ENCODE measurements around the gene PTPRD.

Gene PTPRD

GRCh38 chr9:9621355-9621940, 991.4 kb downstream of the PTPRD start:
- Histone ChIP-seq H3K36me3 (ENCODE audit: control insufficient read depth, low read depth, low read length) (no peaks in the 10 kb centered on the region), H3K4me1 (ENCODE audit: control insufficient read depth, low read depth, low read length) (peaks cover 4% of the 10 kb centered on the region), H3K9ac (ENCODE audit: low read length) (no peak overlapping the region), H3K27me3 (ENCODE audit: control insufficient read depth, insufficient read depth, low read length) (no peaks in the 10 kb centered on the region), H3K9me3 (ENCODE audit: control insufficient read depth, low read depth, low read length) (no peaks in the 10 kb centered on the region), H3K4me3 (ENCODE audit: low read length) (no peak overlapping the region), H3K27ac (ENCODE audit: low read length) (no peak overlapping the region)

DNA sequence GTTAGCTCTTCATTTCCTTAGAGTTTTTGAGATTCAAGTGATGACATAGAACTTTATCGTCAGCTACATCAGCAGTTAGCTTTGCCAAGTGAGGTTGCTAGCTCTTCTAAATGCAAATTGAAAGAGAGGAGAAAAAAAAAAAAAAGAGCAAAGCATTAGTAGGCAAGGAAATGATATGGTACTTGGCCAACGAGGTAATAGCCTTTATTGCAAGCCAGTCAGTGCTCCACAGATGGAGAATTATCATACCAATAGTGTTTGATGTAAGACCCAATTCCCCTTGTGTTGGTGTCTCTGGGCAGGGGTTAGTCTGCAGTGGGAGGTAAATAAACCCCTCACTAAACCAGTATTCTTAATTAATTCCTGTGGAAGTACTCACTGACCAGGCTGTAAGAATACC, 992.1 kb downstream of the PTPRD start:
- Histone ChIP-seq H3K27me3 (ENCODE audit: control insufficient read depth, insufficient read depth, low read length) (no peaks in the 10 kb centered on the region), H3K4me3 (ENCODE audit: low read length) (no peak overlapping the region), H3K36me3 (ENCODE audit: control insufficient read depth, low read depth, low read length) (no peaks in the 10 kb centered on the region), H3K27ac (ENCODE audit: low read length) (no peak overlapping the region), H3K9ac (ENCODE audit: low read length) (no peak overlapping the region), H3K9me3 (ENCODE audit: control insufficient read depth, low read depth, low read length) (no peaks in the 10 kb centered on the region), H3K4me1 (ENCODE audit: control insufficient read depth, low read depth, low read length) (peaks cover 4% of the 10 kb centered on the region)

DNA sequence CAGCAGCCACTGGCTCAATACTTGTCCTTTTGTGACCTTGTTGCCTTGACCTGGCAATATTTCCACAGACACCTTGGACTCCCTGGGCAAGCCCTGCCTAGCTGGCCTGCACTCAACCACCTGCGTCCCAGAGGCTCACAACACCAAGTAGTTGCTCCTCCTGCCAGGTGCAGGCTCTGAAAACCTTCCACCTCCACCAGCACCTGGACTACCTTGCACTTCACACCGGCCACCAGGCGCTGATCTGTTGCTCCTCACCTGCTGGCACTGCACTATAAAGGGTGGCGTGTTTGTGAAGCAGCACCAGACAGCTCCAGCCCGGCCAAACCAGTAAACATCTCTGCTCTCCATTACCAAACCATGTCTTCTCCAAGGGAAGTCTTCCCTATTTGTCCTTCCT, 997.7 kb downstream of the PTPRD start:
- Histone ChIP-seq H3K27ac (ENCODE audit: low read length) (no peak overlapping the region), H3K4me1 (ENCODE audit: control insufficient read depth, low read depth, low read length) (no peaks in the 10 kb centered on the region), H3K27me3 (ENCODE audit: control insufficient read depth, insufficient read depth, low read length) (no peaks in the 10 kb centered on the region), H3K36me3 (ENCODE audit: control insufficient read depth, low read depth, low read length) (no peaks in the 10 kb centered on the region), H3K9ac (ENCODE audit: low read length) (no peak overlapping the region), H3K4me3 (ENCODE audit: low read length) (no peak overlapping the region), H3K9me3 (ENCODE audit: control insufficient read depth, low read depth, low read length) (no peaks in the 10 kb centered on the region)

DNA sequence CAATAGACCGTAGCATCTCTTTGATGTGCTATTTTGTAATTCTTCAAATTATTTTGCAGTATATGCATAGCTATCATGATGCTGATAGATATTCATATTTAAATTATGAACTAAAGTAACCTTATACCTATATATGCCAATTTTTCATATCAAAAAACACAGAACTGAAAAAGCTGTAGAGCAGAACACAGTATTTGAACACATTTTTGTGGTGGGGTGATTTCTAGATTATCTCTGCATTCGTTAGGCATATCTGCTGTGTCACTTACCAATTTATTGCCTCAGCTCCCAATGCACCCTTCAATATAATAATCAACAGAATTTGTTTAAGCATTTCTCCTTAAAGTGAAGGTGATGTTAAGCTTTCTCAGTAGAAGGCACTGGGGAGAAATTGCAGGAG, 998.2 kb downstream of the PTPRD start:
- Histone ChIP-seq H3K4me3 (ENCODE audit: low read length) (no peak overlapping the region), H3K36me3 (ENCODE audit: control insufficient read depth, low read depth, low read length) (no peaks in the 10 kb centered on the region), H3K9me3 (ENCODE audit: control insufficient read depth, low read depth, low read length) (no peaks in the 10 kb centered on the region), H3K4me1 (ENCODE audit: control insufficient read depth, low read depth, low read length) (no peaks in the 10 kb centered on the region), H3K9ac (ENCODE audit: low read length) (no peak overlapping the region), H3K27ac (ENCODE audit: low read length) (no peak overlapping the region), H3K27me3 (ENCODE audit: control insufficient read depth, insufficient read depth, low read length) (no peaks in the 10 kb centered on the region)

GRCh38 chr9:9612755-9613154, 1000.0 kb downstream of the PTPRD start:
- Histone ChIP-seq H3K4me3 (ENCODE audit: low read length) (no peak overlapping the region), H3K27me3 (ENCODE audit: control insufficient read depth, insufficient read depth, low read length) (no peaks in the 10 kb centered on the region), H3K9me3 (ENCODE audit: control insufficient read depth, low read depth, low read length) (no peaks in the 10 kb centered on the region), H3K4me1 (ENCODE audit: control insufficient read depth, low read depth, low read length) (no peaks in the 10 kb centered on the region), H3K36me3 (ENCODE audit: control insufficient read depth, low read depth, low read length) (no peaks in the 10 kb centered on the region), H3K27ac (ENCODE audit: low read length) (no peak overlapping the region), H3K9ac (ENCODE audit: low read length) (no peak overlapping the region)

DNA sequence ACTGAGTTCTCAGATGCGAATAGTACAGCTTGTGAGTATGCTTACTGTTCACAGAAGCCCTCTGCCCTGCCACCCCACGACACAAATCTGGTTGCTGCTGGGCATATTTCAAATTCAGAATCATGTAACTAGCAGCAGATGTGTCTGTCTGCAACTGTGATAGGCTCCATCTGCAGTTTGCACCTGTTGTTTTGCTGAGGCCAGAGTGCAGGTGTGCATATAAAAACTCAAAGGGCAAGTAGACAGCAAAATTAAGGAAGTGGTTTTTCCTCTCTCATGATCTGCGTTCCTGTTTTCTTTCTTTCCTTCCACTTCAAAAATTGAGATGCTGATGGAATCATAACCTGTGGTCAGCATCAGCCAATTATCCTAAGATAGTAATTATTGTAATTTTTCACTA, 1000.5 kb downstream of the PTPRD start:
- Histone ChIP-seq H3K4me1 (ENCODE audit: control insufficient read depth, low read depth, low read length) (peaks cover 2% of the 10 kb centered on the region), H3K9me3 (ENCODE audit: control insufficient read depth, low read depth, low read length) (no peaks in the 10 kb centered on the region), H3K27me3 (ENCODE audit: control insufficient read depth, insufficient read depth, low read length) (no peaks in the 10 kb centered on the region), H3K4me3 (ENCODE audit: low read length) (no peak overlapping the region), H3K27ac (ENCODE audit: low read length) (no peak overlapping the region), H3K36me3 (ENCODE audit: control insufficient read depth, low read depth, low read length) (no peaks in the 10 kb centered on the region), H3K9ac (ENCODE audit: low read length) (no peak overlapping the region)

GRCh38 chr9:9605681-9606080, 1007.1 kb downstream of the PTPRD start:
- no peaks in the 10 kb centered on the region for H3K36me3 ChIP-seq (ENCODE audit: control insufficient read depth, low read depth, low read length)
- no peaks in the 10 kb centered on the region for H3K9me3 ChIP-seq (ENCODE audit: control insufficient read depth, low read depth, low read length)
- no peaks in the 10 kb centered on the region for H3K27me3 ChIP-seq (ENCODE audit: control insufficient read depth, insufficient read depth, low read length)
- H3K27ac ChIP-seq (ENCODE audit: low read length), result no peak overlapping the region
- no peak overlapping the region for H3K4me3 ChIP-seq (ENCODE audit: low read length)
- H3K9ac ChIP-seq (ENCODE audit: low read length), result no peak overlapping the region
- peaks cover 18% of the 10 kb centered on the region for H3K4me1 ChIP-seq (ENCODE audit: control insufficient read depth, low read depth, low read length)

GRCh38 chr9:9603345-9603744, 1009.5 kb downstream of the PTPRD start:
- Histone ChIP-seq H3K36me3 (ENCODE audit: control insufficient read depth, low read depth, low read length) (no peaks in the 10 kb centered on the region), H3K4me1 (ENCODE audit: control insufficient read depth, low read depth, low read length) (peaks cover 18% of the 10 kb centered on the region), H3K9ac (ENCODE audit: low read length) (no peak overlapping the region), H3K27me3 (ENCODE audit: control insufficient read depth, insufficient read depth, low read length) (no peaks in the 10 kb centered on the region), H3K4me3 (ENCODE audit: low read length) (no peak overlapping the region), H3K27ac (ENCODE audit: low read length) (no peak overlapping the region), H3K9me3 (ENCODE audit: control insufficient read depth, low read depth, low read length) (no peaks in the 10 kb centered on the region)

- Histone ChIP-seq H3K27me3 (ENCODE audit: control insufficient read depth, insufficient read depth, low read length) (no peaks in the 10 kb centered on the region), H3K4me1 (ENCODE audit: control insufficient read depth, low read depth, low read length) (no peaks in the 10 kb centered on the region), H3K9ac (ENCODE audit: low read length) (no peak overlapping the region), H3K4me3 (ENCODE audit: low read length) (no peak overlapping the region), H3K9me3 (ENCODE audit: control insufficient read depth, low read depth, low read length) (no peaks in the 10 kb centered on the region), H3K36me3 (ENCODE audit: control insufficient read depth, low read depth, low read length) (no peaks in the 10 kb centered on the region), H3K27ac (ENCODE audit: low read length) (no peak overlapping the region)
Measured at GRCh38 chr9:9598723-9599122, 1014.1 kb downstream of the PTPRD start.

- Histone ChIP-seq H3K27me3 (ENCODE audit: control insufficient read depth, insufficient read depth, low read length) (no peaks in the 10 kb centered on the region), H3K4me1 (ENCODE audit: control insufficient read depth, low read depth, low read length) (no peaks in the 10 kb centered on the region), H3K27ac (ENCODE audit: low read length) (no peak overlapping the region), H3K36me3 (ENCODE audit: control insufficient read depth, low read depth, low read length) (no peaks in the 10 kb centered on the region), H3K9me3 (ENCODE audit: control insufficient read depth, low read depth, low read length) (no peaks in the 10 kb centered on the region), H3K4me3 (ENCODE audit: low read length) (no peak overlapping the region), H3K9ac (ENCODE audit: low read length) (no peak overlapping the region)
Measured at GRCh38 chr9:9592104-9592503, 1020.7 kb downstream of the PTPRD start.

GRCh38 chr9:9585920-9586319, 1026.9 kb downstream of the PTPRD start:
- H3K4me1 ChIP-seq (ENCODE audit: control insufficient read depth, low read depth, low read length), result no peaks in the 10 kb centered on the region

DNA sequence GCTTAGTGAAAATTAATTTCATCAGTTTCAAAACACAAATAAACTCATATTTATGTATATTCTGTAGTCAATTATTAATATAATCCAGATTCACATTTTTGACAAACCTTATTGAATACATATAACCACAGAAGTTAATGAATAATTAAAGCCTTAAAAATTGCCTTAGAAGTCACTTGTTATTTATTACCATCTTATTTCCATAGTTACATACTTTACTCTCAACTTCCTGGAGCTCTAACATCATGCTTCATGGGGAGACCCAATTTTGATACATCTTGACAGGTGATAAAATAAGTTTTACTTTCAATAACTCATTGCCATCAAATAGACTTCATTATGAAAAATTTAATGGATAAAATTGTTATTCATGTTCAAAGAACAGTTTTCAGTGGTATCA, 1038.7 kb downstream of the PTPRD start:
- H3K27me3 ChIP-seq (ENCODE audit: control insufficient read depth, insufficient read depth, low read length), result no peaks in the 10 kb centered on the region
- no peak overlapping the region for H3K9ac ChIP-seq (ENCODE audit: low read length)
- no peak overlapping the region for H3K27ac ChIP-seq (ENCODE audit: low read length)
- H3K4me1 ChIP-seq (ENCODE audit: control insufficient read depth, low read depth, low read length), result no peaks in the 10 kb centered on the region
- no peak overlapping the region for H3K4me3 ChIP-seq (ENCODE audit: low read length)
- no peaks in the 10 kb centered on the region for H3K9me3 ChIP-seq (ENCODE audit: control insufficient read depth, low read depth, low read length)
- H3K36me3 ChIP-seq (ENCODE audit: control insufficient read depth, low read depth, low read length), result no peaks in the 10 kb centered on the region

More at GRCh38 chr9:9585920-9586319, 1026.9 kb downstream of the PTPRD start:
- Histone ChIP-seq H3K27ac (ENCODE audit: low read length) (no peak overlapping the region), H3K36me3 (ENCODE audit: control insufficient read depth, low read depth, low read length) (no peaks in the 10 kb centered on the region), H3K9ac (ENCODE audit: low read length) (no peak overlapping the region), H3K27me3 (ENCODE audit: control insufficient read depth, insufficient read depth, low read length) (no peaks in the 10 kb centered on the region), H3K4me3 (ENCODE audit: low read length) (no peak overlapping the region), H3K9me3 (ENCODE audit: control insufficient read depth, low read depth, low read length) (no peaks in the 10 kb centered on the region)
